ENCODE measurements around the gene TMEM164.

The TMEM164 gene

DNA sequence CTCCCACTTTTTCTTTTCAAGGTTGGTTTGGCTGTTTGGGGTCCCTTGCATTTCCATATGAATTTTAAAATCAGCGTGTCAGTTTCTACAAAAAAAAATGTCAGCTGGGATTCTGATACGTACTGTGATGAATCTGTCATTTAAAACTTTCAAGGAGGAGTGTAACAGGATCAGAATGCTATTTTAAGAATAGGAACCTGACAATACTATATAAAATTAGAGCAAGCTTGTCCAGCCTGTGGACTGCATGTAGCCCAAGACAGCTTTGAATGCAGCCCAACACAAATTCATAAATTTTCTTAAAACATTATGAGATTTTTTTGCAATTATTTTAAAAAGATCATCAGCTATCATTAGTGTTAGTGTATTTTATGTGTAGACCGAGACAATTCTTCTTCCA, 56.5 kb downstream of the TMEM164 start:
- Histone ChIP-seq H3K79me2 (ENCODE audit: insufficient read depth, low read depth) (no peaks in the 10 kb centered on the region), H3K4me3 (IDR thresholded peaks at IDR 0.05; ENCODE audit: insufficient read depth, low read depth, low read length) (no peak overlapping the region), H3K36me3 (ENCODE audit: insufficient read depth) (no peaks in the 10 kb centered on the region), H3K27ac (no peak overlapping the region), H3K27me3 (ENCODE audit: insufficient read depth, low read depth) (no peaks in the 10 kb centered on the region), H2AFZ (ENCODE audit: low read depth) (no peak overlapping the region), H3K9ac (no peak overlapping the region), H4K20me1 (ENCODE audit: insufficient read depth) (no peaks in the 10 kb centered on the region), H3K4me2 (no peak overlapping the region), H3K4me1 (ENCODE audit: low read depth, poor library complexity, severe bottlenecking) (no peaks in the 10 kb centered on the region)
- TF ChIP-seq, protein P1, sequence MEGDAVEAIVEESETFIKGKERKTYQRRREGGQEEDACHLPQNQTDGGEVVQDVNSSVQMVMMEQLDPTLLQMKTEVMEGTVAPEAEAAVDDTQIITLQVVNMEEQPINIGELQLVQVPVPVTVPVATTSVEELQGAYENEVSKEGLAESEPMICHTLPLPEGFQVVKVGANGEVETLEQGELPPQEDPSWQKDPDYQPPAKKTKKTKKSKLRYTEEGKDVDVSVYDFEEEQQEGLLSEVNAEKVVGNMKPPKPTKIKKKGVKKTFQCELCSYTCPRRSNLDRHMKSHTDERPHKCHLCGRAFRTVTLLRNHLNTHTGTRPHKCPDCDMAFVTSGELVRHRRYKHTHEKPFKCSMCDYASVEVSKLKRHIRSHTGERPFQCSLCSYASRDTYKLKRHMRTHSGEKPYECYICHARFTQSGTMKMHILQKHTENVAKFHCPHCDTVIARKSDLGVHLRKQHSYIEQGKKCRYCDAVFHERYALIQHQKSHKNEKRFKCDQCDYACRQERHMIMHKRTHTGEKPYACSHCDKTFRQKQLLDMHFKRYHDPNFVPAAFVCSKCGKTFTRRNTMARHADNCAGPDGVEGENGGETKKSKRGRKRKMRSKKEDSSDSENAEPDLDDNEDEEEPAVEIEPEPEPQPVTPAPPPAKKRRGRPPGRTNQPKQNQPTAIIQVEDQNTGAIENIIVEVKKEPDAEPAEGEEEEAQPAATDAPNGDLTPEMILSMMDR (conservative IDR thresholded peaks at IDR 0.05; ENCODE audit: low read depth, low read length), result no peak

DNA sequence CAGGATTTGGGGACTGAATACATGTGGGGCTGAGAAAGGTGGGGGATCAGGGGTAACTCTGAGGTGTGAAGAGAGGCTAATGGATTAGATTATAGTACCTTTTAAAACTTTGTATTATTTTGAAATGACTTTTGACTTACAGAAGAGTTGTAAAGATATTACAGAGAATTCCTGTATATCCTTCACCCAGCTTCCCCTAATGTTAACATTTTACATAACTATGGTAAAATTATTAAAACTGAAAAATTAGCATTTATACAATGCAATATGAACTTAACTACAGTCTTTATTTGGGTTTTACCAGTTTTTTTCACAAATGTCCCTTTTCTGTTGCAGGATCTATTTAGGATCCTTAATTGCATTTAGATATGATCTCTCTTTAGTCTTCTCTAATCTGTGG, 57.4 kb downstream of the TMEM164 start:
- no peak overlapping the region for H3K27ac ChIP-seq
- no peak overlapping the region for H3K9ac ChIP-seq
- no peak overlapping the region for H2AFZ ChIP-seq (ENCODE audit: low read depth)
- H3K4me1 ChIP-seq (ENCODE audit: low read depth, poor library complexity, severe bottlenecking), result no peaks in the 10 kb centered on the region
- H3K36me3 ChIP-seq (ENCODE audit: insufficient read depth), result no peaks in the 10 kb centered on the region
- no peak overlapping the region for H3K4me3 ChIP-seq (IDR thresholded peaks at IDR 0.05; ENCODE audit: insufficient read depth, low read depth, low read length)
- H4K20me1 ChIP-seq (ENCODE audit: insufficient read depth), result no peaks in the 10 kb centered on the region
- no peaks in the 10 kb centered on the region for H3K27me3 ChIP-seq (ENCODE audit: insufficient read depth, low read depth)
- H3K79me2 ChIP-seq (ENCODE audit: insufficient read depth, low read depth), result no peaks in the 10 kb centered on the region
- TF ChIP-seq, protein P1 (conservative IDR thresholded peaks at IDR 0.05; ENCODE audit: low read depth, low read length), result no peak
- no peak overlapping the region for H3K4me2 ChIP-seq

DNA sequence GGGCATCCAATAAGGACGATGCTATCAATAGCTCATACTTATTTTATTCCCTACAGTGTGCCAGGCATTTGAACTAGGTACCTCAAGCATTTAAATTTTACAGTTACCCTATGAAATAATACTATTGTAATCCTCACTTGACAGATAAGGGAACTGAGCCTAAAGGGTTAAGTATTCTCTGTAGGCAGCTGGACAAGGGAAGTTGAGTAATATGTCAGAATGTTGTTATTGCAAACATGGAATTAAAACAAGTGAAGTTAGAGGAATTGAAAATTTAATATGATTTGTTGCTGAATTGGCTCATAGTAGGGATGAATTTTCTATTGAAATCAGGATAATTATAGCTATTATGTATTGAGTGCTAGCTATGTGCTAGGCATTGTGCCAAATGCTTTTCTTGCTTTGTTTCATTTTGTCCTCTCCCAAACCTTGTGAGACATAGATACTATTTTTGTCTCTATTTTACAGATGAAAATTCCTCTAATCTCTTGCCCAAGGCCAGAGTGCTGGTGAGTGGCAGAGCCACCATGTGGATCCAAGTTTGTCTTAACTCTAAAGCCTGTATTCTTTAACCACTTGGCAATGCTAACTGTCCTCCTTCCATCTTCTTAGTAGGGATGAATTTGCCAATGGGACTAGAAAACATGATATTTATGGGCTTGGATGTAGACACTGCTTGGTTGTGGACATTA, 58.1 kb downstream of the TMEM164 start:
- Histone ChIP-seq H3K4me3 (IDR thresholded peaks at IDR 0.05; ENCODE audit: insufficient read depth, low read depth, low read length) (no peak overlapping the region), H3K4me1 (ENCODE audit: low read depth, poor library complexity, severe bottlenecking) (no peaks in the 10 kb centered on the region), H3K27ac (no peak overlapping the region), H2AFZ (ENCODE audit: low read depth) (no peak overlapping the region), H3K36me3 (ENCODE audit: insufficient read depth) (no peaks in the 10 kb centered on the region), H3K79me2 (ENCODE audit: insufficient read depth, low read depth) (no peaks in the 10 kb centered on the region), H3K4me2 (no peak overlapping the region), H3K27me3 (ENCODE audit: insufficient read depth, low read depth) (no peaks in the 10 kb centered on the region), H4K20me1 (ENCODE audit: insufficient read depth) (no peaks in the 10 kb centered on the region), H3K9ac (no peak overlapping the region)
- TF ChIP-seq, protein P1 (conservative IDR thresholded peaks at IDR 0.05; ENCODE audit: low read depth, low read length), result no peak

DNA sequence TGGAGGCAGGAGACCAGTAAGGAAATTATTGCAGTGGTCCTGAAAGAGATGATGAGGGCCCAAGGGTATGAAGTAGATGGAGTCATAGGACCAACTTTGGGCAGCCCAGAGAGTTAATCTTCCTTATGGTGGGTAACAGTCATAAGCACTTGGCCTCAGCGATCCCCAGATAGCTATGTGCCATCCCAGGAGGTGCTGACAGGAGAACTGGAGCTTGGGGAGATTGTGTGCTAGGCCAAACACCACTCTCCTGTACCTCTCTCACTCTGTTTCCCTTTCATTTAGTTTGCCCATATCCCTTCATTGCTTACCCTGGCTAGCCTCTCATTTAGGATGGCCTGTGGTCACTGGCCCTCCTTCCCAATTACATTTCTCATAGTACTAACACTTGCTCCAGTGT, 60.0 kb downstream of the TMEM164 start:
- TF ChIP-seq, protein P1 (conservative IDR thresholded peaks at IDR 0.05; ENCODE audit: low read depth, low read length), result no peak
- no peaks in the 10 kb centered on the region for H3K27me3 ChIP-seq (ENCODE audit: insufficient read depth, low read depth)
- H3K4me1 ChIP-seq (ENCODE audit: low read depth, poor library complexity, severe bottlenecking), result no peaks in the 10 kb centered on the region
- no peak overlapping the region for H3K27ac ChIP-seq
- H3K4me2 ChIP-seq, result no peak overlapping the region
- H3K9ac ChIP-seq, result no peak overlapping the region
- no peaks in the 10 kb centered on the region for H4K20me1 ChIP-seq (ENCODE audit: insufficient read depth)
- no peaks in the 10 kb centered on the region for H3K36me3 ChIP-seq (ENCODE audit: insufficient read depth)
- H3K79me2 ChIP-seq (ENCODE audit: insufficient read depth, low read depth), result no peaks in the 10 kb centered on the region
- no peak overlapping the region for H2AFZ ChIP-seq (ENCODE audit: low read depth)
- no peak overlapping the region for H3K4me3 ChIP-seq (IDR thresholded peaks at IDR 0.05; ENCODE audit: insufficient read depth, low read depth, low read length)

Measured in KMS-11 (cell line).